ENCODE data around the gene NAA25. TPM values are rescaled to one million over a fixed set of nuclear protein-coding genes. Genes with fewer than 3 reads are reported as not detected.

The NAA25 gene
- polyA plus RNA-seq, 1 of the 3 experiments (the other 2 are of a cell fraction) = 4.4 TPM

- no peaks in the 10 kb centered on the region for H3F3A ChIP-seq (replicated peaks; ENCODE audit: insufficient read depth)
- no peaks in the 10 kb centered on the region for H3K36me3 ChIP-seq (replicated peaks in 1 of 2; ENCODE audit: control insufficient read depth in 1 of 2, insufficient read depth in 2 of 2, low read length in 1 of 2)
- H3K4me2 ChIP-seq = no peak overlapping the region
- no peak overlapping the region for H3K27ac ChIP-seq (ENCODE audit: low read depth in 2 of 2, low read length in 1 of 2)
- no peaks in the 10 kb centered on the region for H4K20me1 ChIP-seq (ENCODE audit: insufficient read depth)
- no peaks in the 10 kb centered on the region for H3K9me3 ChIP-seq
- H3K9ac ChIP-seq = no peak overlapping the region
- DNase-seq = no peak
- no peaks in the 10 kb centered on the region for H3K4me1 ChIP-seq (ENCODE audit: control insufficient read depth in 1 of 2, insufficient read depth in 2 of 2, low read depth in 1 of 2, low read length in 1 of 2)
- TF ChIP-seq USF1 (IDR thresholded peaks at IDR 0.05; ENCODE audit: borderline replicate concordance, low read depth) = no peak
- no peak for TF ChIP-seq FOXM1 (IDR thresholded peaks at IDR 0.05; ENCODE audit: low read depth)
- no peak for TF ChIP-seq POLR2AphosphoS5 (IDR thresholded peaks at IDR 0.05; ENCODE audit: low read depth, low read length)
- no peak for TF ChIP-seq NFIC (IDR thresholded peaks at IDR 0.05; ENCODE audit: borderline replicate concordance)
- TF ChIP-seq GABPA (IDR thresholded peaks at IDR 0.05; ENCODE audit: low read depth) = no peak
- no peak for TF ChIP-seq EP300 (IDR thresholded peaks at IDR 0.05; ENCODE audit: borderline replicate concordance in 1 of 2, low read depth in 1 of 2, low read length in 1 of 2)
- TF ChIP-seq ELF1 (IDR thresholded peaks at IDR 0.05) = no peak
- no peak for TF ChIP-seq FOSL2 (IDR thresholded peaks at IDR 0.05; ENCODE audit: borderline replicate concordance, low read depth)
- TF ChIP-seq TEAD4 (IDR thresholded peaks at IDR 0.05; ENCODE audit: borderline replicate concordance, insufficient read depth) = no peak
- no peak for TF ChIP-seq TAF1 (IDR thresholded peaks at IDR 0.05; ENCODE audit: borderline replicate concordance, low read depth, low read length)
- TF ChIP-seq TCF12 (IDR thresholded peaks at IDR 0.05) = no peak
- no peak overlapping the region for H3K4me3 ChIP-seq (ENCODE audit: low read depth in 2 of 2, low read length in 1 of 2)
- no peak overlapping the region for H2AFZ ChIP-seq (ENCODE audit: low read depth)
- H3K9me2 ChIP-seq = no peaks in the 10 kb centered on the region
- H3K27me3 ChIP-seq (ENCODE audit: insufficient read depth) = no peaks in the 10 kb centered on the region
- ChIA-PET CTCF (interaction anchor here (1.1 kb wide), 1 partner anchor 16 kb away, joined by 3 read pairs; no protein-coding TSS in a partner anchor), POLR2A (no interaction called here)
- H3K79me2 ChIP-seq (ENCODE audit: insufficient read depth) = no peaks in the 10 kb centered on the region
- WGBS (ENCODE audit: low lambda C conversion rate) = 96% methylated on average over 4 of the region's 4 CpGs
These were observed 116.6 kb downstream of the NAA25 start for GRCh38 chr12:111991946-111992345.

- H3K27ac ChIP-seq (ENCODE audit: low read depth in 2 of 2, low read length in 1 of 2) = no peak overlapping the region
- CTCF ChIA-PET = interaction anchor here (1.1 to 1.3 kb wide), 2 partner anchors 15 to 20 kb away, joined by 3 read pairs; no protein-coding TSS in a partner anchor
- H3K4me3 ChIP-seq (ENCODE audit: low read depth in 2 of 2, low read length in 1 of 2) = no peak overlapping the region
- H3F3A ChIP-seq (replicated peaks; ENCODE audit: insufficient read depth) = no peaks in the 10 kb centered on the region
- no peaks in the 10 kb centered on the region for H4K20me1 ChIP-seq (ENCODE audit: insufficient read depth)
- no peak overlapping the region for H3K4me2 ChIP-seq
- no peaks in the 10 kb centered on the region for H3K9me3 ChIP-seq
- no peak overlapping the region for H2AFZ ChIP-seq (ENCODE audit: low read depth)
- H3K36me3 ChIP-seq (replicated peaks in 1 of 2; ENCODE audit: control insufficient read depth in 1 of 2, insufficient read depth in 2 of 2, low read length in 1 of 2) = no peaks in the 10 kb centered on the region
- H3K79me2 ChIP-seq (ENCODE audit: insufficient read depth) = no peaks in the 10 kb centered on the region
- no peaks in the 10 kb centered on the region for H3K27me3 ChIP-seq (ENCODE audit: insufficient read depth)
- DNase-seq = no peak
- WGBS (ENCODE audit: low lambda C conversion rate) = 90% methylated on average over 2 of the region's 2 CpGs
- H3K9me2 ChIP-seq = no peaks in the 10 kb centered on the region
- POLR2A ChIA-PET = no interaction called here
- H3K9ac ChIP-seq = no peak overlapping the region
- H3K4me1 ChIP-seq (ENCODE audit: control insufficient read depth in 1 of 2, insufficient read depth in 2 of 2, low read depth in 1 of 2, low read length in 1 of 2) = no peaks in the 10 kb centered on the region
- TF ChIP-seq FOXJ3 (CRISPR knock-in tag; IDR thresholded peaks at IDR 0.05) (no peak), FOXM1 (IDR thresholded peaks at IDR 0.05; ENCODE audit: low read depth) (no peak), ELF1 (IDR thresholded peaks at IDR 0.05) (no peak), POLR2AphosphoS5 (IDR thresholded peaks at IDR 0.05; ENCODE audit: low read depth, low read length) (no peak), CHD2 (IDR thresholded peaks at IDR 0.05; ENCODE audit: low read length, partially characterized antibody) (no peak), USF1 (IDR thresholded peaks at IDR 0.05; ENCODE audit: borderline replicate concordance, low read depth) (no peak), GABPA (IDR thresholded peaks at IDR 0.05; ENCODE audit: low read depth) (no peak), CTCF (IDR thresholded peaks at IDR 0.05) (no peak), TEAD4 (IDR thresholded peaks at IDR 0.05; ENCODE audit: borderline replicate concordance, insufficient read depth) (no peak), RFX5 (IDR thresholded peaks at IDR 0.05; ENCODE audit: low read length) (no peak), SIN3A (IDR thresholded peaks at IDR 0.05; ENCODE audit: borderline replicate concordance, low read depth, low read length) (no peak), NFIC (IDR thresholded peaks at IDR 0.05; ENCODE audit: borderline replicate concordance) (no peak), REST (IDR thresholded peaks at IDR 0.05; ENCODE audit: low read depth, low read length) (no peak), YY1 (IDR thresholded peaks at IDR 0.05; ENCODE audit: low read depth) (no peak), USF2 (IDR thresholded peaks at IDR 0.05; ENCODE audit: borderline replicate concordance, low read depth, low read length) (no peak), EZH2phosphoT487 (IDR thresholded peaks at IDR 0.05; ENCODE audit: borderline replicate concordance, low read depth) (no peak)
These were observed 117.0 kb downstream of the NAA25 start for GRCh38 chr12:111991535-111991934.

Measured in SK-N-SH (cell line).